D721Med (cell line): ENCODE data around the gene SHROOM4.

ENCODE experiments used
- DNase-seq: peaks from one replicate; pipeline ENCODE4 v3.0.0; 2011; ENCODE audit warnings: low spot score; ENCODE audit not compliant: insufficient read length
- FAIRE-seq: peaks from 2 replicates; lab custom pipeline; 2011; peaks lifted over from hg19 to GRCh38; lab: Jason Lieb, UNC
- TF ChIP-seq, protein P1 (sequence below): IDR thresholded peaks from 2 replicates; pipeline ENCODE4 v1.5.1; 2012; ENCODE audit warnings: mild to moderate bottlenecking, control low read depth; ENCODE audit not compliant: insufficient read depth; ENCODE audit errors: missing control alignments

SHROOM4 gene

DNA sequence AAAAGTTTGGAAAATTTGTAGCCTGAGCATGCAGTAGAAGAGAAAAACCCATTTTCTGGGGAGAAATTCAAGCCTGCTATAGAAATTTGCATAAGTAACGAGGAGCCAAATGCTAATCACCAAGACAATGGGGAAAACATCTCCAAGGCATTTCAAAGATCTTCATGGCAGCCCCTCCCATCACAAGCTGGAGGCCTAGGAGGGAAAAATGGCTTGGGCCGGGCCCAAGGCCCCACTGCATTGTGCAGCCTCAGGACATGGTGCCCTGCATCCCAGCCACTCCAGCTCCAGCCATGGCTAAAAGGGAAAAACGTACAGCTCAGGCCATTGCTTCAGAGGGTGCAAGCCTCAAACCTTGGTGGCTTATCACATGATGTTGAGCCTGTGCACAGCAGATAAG, 87.7 kb downstream of the SHROOM4 start:
- TF ChIP-seq, protein P1, sequence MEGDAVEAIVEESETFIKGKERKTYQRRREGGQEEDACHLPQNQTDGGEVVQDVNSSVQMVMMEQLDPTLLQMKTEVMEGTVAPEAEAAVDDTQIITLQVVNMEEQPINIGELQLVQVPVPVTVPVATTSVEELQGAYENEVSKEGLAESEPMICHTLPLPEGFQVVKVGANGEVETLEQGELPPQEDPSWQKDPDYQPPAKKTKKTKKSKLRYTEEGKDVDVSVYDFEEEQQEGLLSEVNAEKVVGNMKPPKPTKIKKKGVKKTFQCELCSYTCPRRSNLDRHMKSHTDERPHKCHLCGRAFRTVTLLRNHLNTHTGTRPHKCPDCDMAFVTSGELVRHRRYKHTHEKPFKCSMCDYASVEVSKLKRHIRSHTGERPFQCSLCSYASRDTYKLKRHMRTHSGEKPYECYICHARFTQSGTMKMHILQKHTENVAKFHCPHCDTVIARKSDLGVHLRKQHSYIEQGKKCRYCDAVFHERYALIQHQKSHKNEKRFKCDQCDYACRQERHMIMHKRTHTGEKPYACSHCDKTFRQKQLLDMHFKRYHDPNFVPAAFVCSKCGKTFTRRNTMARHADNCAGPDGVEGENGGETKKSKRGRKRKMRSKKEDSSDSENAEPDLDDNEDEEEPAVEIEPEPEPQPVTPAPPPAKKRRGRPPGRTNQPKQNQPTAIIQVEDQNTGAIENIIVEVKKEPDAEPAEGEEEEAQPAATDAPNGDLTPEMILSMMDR: no peak
- no peak for FAIRE-seq
- DNase-seq: no peak

DNA sequence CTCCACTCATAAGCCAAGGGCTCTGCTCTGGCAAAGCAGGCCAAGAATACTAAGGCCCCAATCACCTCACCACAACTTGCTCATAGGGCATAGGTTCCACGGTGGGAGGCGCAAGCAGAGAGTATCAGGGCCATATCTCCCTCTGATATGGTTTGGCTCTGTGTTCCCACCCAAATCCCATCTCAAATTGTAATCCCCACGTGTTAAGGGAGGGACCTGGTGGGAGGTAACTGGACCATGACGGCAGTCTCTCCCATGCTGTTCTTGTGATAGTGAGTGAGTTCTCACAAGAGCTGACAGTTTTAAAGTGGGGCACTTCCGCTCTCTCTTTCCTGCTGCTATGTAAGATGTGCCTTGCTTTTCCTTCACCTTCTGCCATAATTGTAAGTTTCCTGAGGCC, 88.7 kb downstream of the SHROOM4 start:
- TF ChIP-seq, protein P1: no peak
- FAIRE-seq (no peak), DNase-seq (no peak)

DNA sequence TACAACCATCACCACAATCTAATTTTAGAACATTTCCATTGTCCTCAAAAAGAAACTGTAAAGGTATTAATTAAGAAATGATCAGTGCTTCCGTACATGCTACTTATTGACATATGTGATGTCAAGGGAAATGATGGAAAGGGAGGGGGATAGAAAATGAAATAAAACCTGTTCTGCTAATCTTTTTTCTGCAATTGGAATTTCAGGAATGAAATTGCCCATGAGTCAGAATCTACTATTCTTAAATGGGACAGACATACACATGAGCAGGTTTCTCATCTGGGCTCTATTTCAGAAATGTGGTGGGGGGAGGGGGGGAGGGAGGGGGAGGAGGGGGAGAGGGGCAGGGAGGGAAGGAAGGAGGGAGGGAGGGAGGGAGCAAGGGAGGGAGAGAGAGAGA, 91.0 kb downstream of the SHROOM4 start:
- FAIRE-seq: no peak
- TF ChIP-seq, protein P1: no peak
- no peak for DNase-seq

DNA sequence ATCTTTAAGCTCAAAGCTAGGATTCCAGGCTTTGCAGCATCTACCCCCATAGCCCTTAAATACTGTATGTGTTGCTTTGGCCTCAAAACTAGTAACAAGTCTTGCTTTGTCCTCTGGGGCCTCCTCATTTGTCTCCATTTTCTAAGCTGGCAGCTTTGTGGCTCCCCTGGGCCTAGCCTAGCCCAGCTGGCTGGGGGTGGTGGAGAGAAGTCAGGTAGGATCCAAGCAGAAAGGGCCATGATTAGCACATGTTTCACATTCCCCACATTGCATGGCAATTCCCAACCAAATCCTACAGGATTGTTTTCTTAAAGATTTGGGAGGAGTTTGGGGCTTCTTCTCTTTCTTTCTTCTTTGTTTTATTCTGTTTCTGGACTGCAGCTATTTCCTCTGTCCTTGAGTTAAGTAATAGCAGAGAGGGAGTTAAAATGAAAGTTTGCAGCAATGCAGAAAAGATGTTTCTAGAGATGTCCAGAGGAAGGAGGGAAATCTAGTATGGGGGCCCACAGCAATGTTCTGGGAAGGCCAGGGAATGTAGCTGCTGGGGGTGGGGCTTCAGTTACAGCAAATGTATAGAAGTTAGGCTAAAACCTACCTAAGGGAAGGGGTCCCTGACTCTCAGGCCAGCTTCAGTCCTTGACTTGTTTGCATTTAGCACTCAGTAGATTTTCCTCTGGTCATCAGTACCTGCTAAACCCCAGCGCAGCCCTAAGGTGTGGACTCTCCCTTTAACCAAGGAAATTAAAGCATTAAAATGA, 92.1 kb downstream of the SHROOM4 start:
- TF ChIP-seq, protein P1: no peak
- FAIRE-seq: no peak
- DNase-seq: no peak

DNA sequence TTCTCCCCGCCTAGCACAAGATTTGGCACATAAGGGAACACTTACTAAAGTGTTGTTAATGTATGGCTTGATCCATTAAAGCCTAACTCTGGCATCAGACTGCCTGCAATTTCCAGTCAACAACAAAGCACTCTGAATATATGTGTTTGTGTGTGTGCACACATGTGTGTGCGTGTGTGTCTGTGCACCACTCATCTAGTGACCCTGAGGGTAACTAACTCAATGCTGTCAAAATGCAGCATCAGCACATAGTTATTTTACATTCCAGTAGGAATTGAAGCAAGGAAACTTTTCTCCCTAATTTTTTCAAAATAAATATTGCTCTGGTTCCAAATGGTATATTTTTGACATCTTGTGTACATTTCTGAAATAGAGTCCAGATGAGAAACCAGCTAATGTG, 94.4 kb downstream of the SHROOM4 start:
- no peak for FAIRE-seq
- no peak for DNase-seq
- TF ChIP-seq, protein P1: no peak

DNA sequence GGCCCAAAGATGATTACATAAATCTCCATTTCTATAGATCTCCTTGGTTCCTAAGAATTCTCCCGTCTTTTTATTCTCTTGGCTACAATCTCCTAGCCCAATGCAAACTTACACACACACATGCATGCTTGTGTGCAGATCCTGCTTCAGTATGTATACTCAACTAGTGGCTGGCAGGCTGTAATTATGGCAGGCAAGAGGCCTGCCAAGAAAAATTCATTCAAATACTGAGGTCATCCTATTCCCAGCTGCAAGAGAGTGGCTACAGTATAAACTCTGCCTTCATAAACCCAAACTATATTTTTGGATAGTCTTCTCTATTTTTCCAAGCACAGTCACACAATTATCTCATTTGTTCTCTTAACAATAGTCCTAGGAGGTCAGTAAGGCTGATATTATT, 95.2 kb downstream of the SHROOM4 start:
- FAIRE-seq (no peak), DNase-seq (no peak)
- TF ChIP-seq, protein P1: no peak

DNA sequence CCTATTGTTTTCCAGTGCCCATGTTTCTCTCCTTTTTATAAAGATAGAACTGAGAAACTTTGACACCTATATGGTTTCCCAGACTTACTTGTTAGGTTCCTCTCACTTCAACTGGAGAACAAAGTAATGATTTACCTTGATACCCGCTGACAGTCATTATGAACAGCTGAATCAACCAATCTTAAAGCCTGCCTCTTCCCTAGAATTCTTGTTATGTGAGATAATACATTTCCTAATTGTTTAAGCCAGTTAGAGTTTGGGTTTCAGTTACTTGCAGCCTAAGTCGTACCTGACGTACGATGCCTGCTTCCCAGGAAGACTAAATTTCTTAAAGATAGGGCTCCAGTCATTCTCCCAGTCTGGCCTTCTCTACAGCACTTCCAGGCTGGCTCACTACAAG, 97.3 kb downstream of the SHROOM4 start:
- TF ChIP-seq, protein P1: no peak
- no peak for FAIRE-seq
- no peak for DNase-seq
